B cell (primary cell): ENCODE results near the gene NASP.

Experiments
- CTCF ChIP-seq: fragments of 200-600 bp; IDR thresholded peaks from one replicate; pipeline ENCODE4 v1.8.0; 2022; ENCODE audit warnings: antibody characterized with exemption, mild to moderate bottlenecking
- EZH2 ChIP-seq: IDR thresholded peaks from 2 replicates; pipeline ENCODE4 v1.6.1; 2012; ENCODE audit warnings: borderline replicate concordance, low read depth, mild to moderate bottlenecking, moderate library complexity, low read length; ENCODE audit not compliant: insufficient read depth, poor library complexity, severe bottlenecking

GRCh38 chr1:45629035-45629434 lies 45.2 kb downstream of the NASP start:
- TF ChIP-seq CTCF (no peak), EZH2 (no peak)
